CD4-positive, alpha-beta T cell treated with Interleukin-4 for 1 hour (primary cell): ENCODE data around the gene SMPD1.

Source experiments
- DNase-seq, 2 donors: peaks; one replicate each; pipeline ENCODE4 v3.0.0-alpha.2; 2020 to 2022

SMPD1 gene

GRCh38 chr11:6417907-6418556 lies 27.8 kb downstream of the SMPD1 start:
- DNase-seq, result no peak

GRCh38 chr11:6418557-6419008 lies 28.3 kb downstream of the SMPD1 start:
- DNase-seq, result no peak

- DNase-seq, result peak; percentile 67 to 76
Measured at GRCh38 chr11:6419009-6419631, 28.8 kb downstream of the SMPD1 start, which contains the start of gene APBB1. Gene APBB1 (minus strand): TSS chr11:6419094. CDS start chr11:6411347, 7,747 bp downstream.

GRCh38 chr11:6420677-6421076 lies 30.4 kb downstream of the SMPD1 start:
- DNase-seq, result no peak

- DNase-seq, result no peak
Measured at GRCh38 chr11:6427516-6427915, 37.2 kb downstream of the SMPD1 start.

GRCh38 chr11:6431861-6432260 lies 41.6 kb downstream of the SMPD1 start:
- no peak for DNase-seq

GRCh38 chr11:6433998-6434660 lies 43.9 kb downstream of the SMPD1 start:
- DNase-seq, result no peak

GRCh38 chr11:6437423-6437822 lies 47.1 kb downstream of the SMPD1 start:
- no peak for DNase-seq

- peak in 1 of 2 donors; percentile 27 for DNase-seq
Measured at GRCh38 chr11:6437993-6438392, 47.7 kb downstream of the SMPD1 start.

GRCh38 chr11:6438979-6439571 lies 48.8 kb downstream of the SMPD1 start:
- peak; percentile 45 to 52 for DNase-seq

GRCh38 chr11:6440906-6441358 lies 50.7 kb downstream of the SMPD1 start, which contains the start of gene HPX:
Gene HPX (minus strand): TSS chr11:6440987. CDS start chr11:6440963, 24 bp downstream.
- DNase-seq, result no peak

- no peak for DNase-seq
Measured at GRCh38 chr11:6442441-6442840, 52.2 kb downstream of the SMPD1 start.

GRCh38 chr11:6443269-6444003 lies 53.2 kb downstream of the SMPD1 start:
- peak; percentile 60 to 61 for DNase-seq
